GM18505 (cell line): ENCODE results near the gene PLAC8L1.
"Not testable (repeated sequence)": the region's sequence is repeated elsewhere in the genome, so short reads cannot be mapped to it uniquely, and the experiment has no call there.

Source experiments
- ATAC-seq: cut with Tn5 transposase; IDR thresholded peaks from one replicate; pipeline ENCODE4 v1.9.1; 2021; ENCODE audit not compliant: unreplicated experiment
- POLR2A ChIP-seq: IDR thresholded peaks from 4 replicates; pipeline ENCODE4 v1.6.1; 2011; ENCODE audit warnings: borderline replicate concordance; ENCODE audit not compliant: insufficient read depth, insufficient read length; ENCODE audit errors: extremely low read depth

PLAC8L1 gene

GRCh38 chr5:146105477-146105876 lies at the start of gene PLAC8L1:
Gene PLAC8L1, minus strand, starts transcription at chr5:146105577. Its CDS starts 1,266 bp downstream, at chr5:146104311.
- no peak for TF ChIP-seq POLR2A
- ATAC-seq = no peak

- no peak for TF ChIP-seq POLR2A
These were observed 46.6 kb upstream of the PLAC8L1 start for GRCh38 chr5:146151970-146152369.

GRCh38 chr5:146137967-146138403 lies 32.6 kb upstream of the PLAC8L1 start:
- TF ChIP-seq POLR2A = no peak
- ATAC-seq = no peak

More at GRCh38 chr5:146151970-146152369, 46.6 kb upstream of the PLAC8L1 start:
- no peak for ATAC-seq

GRCh38 chr5:146130440-146131045 lies 25.2 kb upstream of the PLAC8L1 start:
- no peak for TF ChIP-seq POLR2A

GRCh38 chr5:146126068-146126467 lies 20.7 kb upstream of the PLAC8L1 start:
- no peak for ATAC-seq
- TF ChIP-seq POLR2A = no peak

More at GRCh38 chr5:146130440-146131045, 25.2 kb upstream of the PLAC8L1 start:
- ATAC-seq = no peak

GRCh38 chr5:146124580-146124979 lies 19.2 kb upstream of the PLAC8L1 start:
- ATAC-seq = no peak
- no peak for TF ChIP-seq POLR2A

- ATAC-seq = not testable (repeated sequence)
These were observed 16.1 kb upstream of the PLAC8L1 start for GRCh38 chr5:146121451-146121850.

GRCh38 chr5:146118322-146118721 lies 12.9 kb upstream of the PLAC8L1 start:
- no peak for ATAC-seq
- TF ChIP-seq POLR2A = no peak

GRCh38 chr5:146117216-146117615 lies 11.8 kb upstream of the PLAC8L1 start:
- ATAC-seq = not testable (repeated sequence)

GRCh38 chr5:146116361-146116760 lies 11.0 kb upstream of the PLAC8L1 start:
- TF ChIP-seq POLR2A = no peak
- no peak for ATAC-seq

GRCh38 chr5:146112476-146112875 lies 7.1 kb upstream of the PLAC8L1 start:
- ATAC-seq = no peak
- TF ChIP-seq POLR2A = no peak

- ATAC-seq = no peak
- TF ChIP-seq POLR2A = no peak
These were observed 6.0 kb upstream of the PLAC8L1 start for GRCh38 chr5:146111409-146111808.

- no peak for TF ChIP-seq POLR2A
- ATAC-seq = no peak
These were observed 4.0 kb upstream of the PLAC8L1 start for GRCh38 chr5:146109379-146109778.

- not testable (repeated sequence) for ATAC-seq
These were observed 3.5 kb upstream of the PLAC8L1 start for GRCh38 chr5:146108870-146109269.

GRCh38 chr5:146107901-146108300 lies 2.5 kb upstream of the PLAC8L1 start:
- no peak for TF ChIP-seq POLR2A
- ATAC-seq = no peak

GRCh38 chr5:146103594-146103993 lies 1.8 kb downstream of the PLAC8L1 start:
- no peak for ATAC-seq
- no peak for TF ChIP-seq POLR2A

- no peak for ATAC-seq
These were observed 3.7 kb downstream of the PLAC8L1 start for GRCh38 chr5:146101646-146102045.

More at GRCh38 chr5:146101646-146102045, 3.7 kb downstream of the PLAC8L1 start:
- TF ChIP-seq POLR2A = no peak
